GM10248 (cell line): ENCODE measurements around the gene PLK2.

Source experiments
- CTCF ChIA-PET: fragments of 300-600 bp; sonication (Branson Sonifier 250); formaldehyde crosslinking; extraction: SDS; loops from one replicate; lab custom pipeline; 2021; ENCODE audit warnings: antibody characterized with exemption; lab: Yijun Ruan, JAX
- POLR2A ChIA-PET: fragments of 350-650 bp; sonication (Branson Sonifier 250); formaldehyde crosslinking; extraction: SDS; loops from one replicate; lab custom pipeline; 2020; ENCODE audit warnings: antibody characterized with exemption; lab: Yijun Ruan, JAX
- DNase-seq: peaks from one replicate; pipeline ENCODE4 v3.0.0; 2012; ENCODE audit errors: extremely low spot score
- CTCF ChIP-seq: IDR thresholded peaks from 2 replicates; pipeline ENCODE4 v1.5.1; 2012; ENCODE audit warnings: mild to moderate bottlenecking, low read depth; ENCODE audit errors: extremely low read depth, missing control alignments, control extremely low read depth

Gene PLK2

DNA sequence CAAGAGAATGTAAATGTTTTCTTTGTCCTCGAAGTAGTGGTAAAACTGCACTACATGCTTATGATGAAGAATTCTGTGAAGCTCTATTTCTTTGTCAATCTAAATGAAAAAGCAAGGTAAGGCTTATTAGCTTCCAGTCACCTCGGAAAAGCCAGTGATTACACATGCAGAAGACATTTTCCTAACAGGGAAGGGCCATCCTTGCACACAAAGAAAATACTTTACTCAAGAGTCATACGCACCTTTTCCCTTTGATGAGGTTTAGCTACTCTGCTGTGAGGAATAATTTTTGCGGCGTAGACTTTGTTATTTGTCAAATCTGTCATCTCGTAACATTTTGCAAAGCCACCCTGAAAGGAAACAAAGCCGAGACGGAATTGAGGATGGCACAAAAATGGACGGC lies 1.1 kb downstream of the PLK2 start:
- ChIA-PET CTCF (interaction anchor here (1.0 to 7.5 kb wide), 7 partner anchors 15 to 1160 kb away, joined by 3 to 98 read pairs (median 3); no protein-coding TSS in a partner anchor), POLR2A (no interaction called here)
- no peak for DNase-seq
- no peak for TF ChIP-seq CTCF

DNA sequence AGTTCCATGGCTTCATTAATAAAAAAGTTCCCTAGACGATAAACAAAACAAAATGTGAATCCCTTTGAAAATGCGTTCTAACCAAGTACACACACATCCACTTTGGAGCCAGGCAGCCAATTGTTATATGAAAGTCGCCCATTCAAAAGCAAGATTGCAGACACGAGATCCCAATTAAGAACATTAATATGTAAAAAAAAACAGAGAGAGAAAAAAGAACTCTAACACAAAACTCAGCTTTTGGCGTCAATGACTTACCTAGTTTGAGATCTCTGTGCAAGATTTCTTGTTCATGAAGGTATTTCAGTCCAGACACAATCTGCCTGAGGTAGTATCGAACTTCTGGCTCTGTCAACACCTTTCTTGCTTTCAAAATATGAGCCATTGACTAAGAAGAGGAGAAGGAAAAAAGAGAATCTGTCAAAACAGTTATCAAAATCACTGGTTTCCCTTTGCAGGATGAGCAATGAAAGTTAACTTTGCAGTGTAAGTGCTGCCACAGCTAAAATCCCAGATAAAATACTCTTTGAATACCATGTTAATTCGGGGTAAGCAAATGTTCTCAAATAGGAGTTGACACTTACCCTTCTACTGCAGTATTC lies 1.6 kb downstream of the PLK2 start:
- TF ChIP-seq CTCF = no peak
- POLR2A ChIA-PET = no interaction called here
- no peak for DNase-seq
- CTCF ChIA-PET = interaction anchor here (1.2 to 7.5 kb wide), 6 partner anchors 15 to 1159 kb away, joined by 3 to 98 read pairs (median 4); no protein-coding TSS in a partner anchor

- CTCF ChIA-PET = interaction anchor here (1.3 to 2.1 kb wide), 2 partner anchors 20 to 1159 kb away, joined by 3 to 6 read pairs; no protein-coding TSS in a partner anchor
- POLR2A ChIA-PET = no interaction called here
- no peak for DNase-seq
- TF ChIP-seq CTCF = no peak
These were observed 2.8 kb downstream of the PLK2 start for GRCh38 chr5:58457050-58457449.

GRCh38 chr5:58456486-58456885 lies 3.4 kb downstream of the PLK2 start:
- no peak for DNase-seq
- TF ChIP-seq CTCF = no peak
- ChIA-PET CTCF (interaction anchor here (1.0 to 2.1 kb wide), 4 partner anchors 21 to 1158 kb away, joined by 3 to 6 read pairs (median 4); no protein-coding TSS in a partner anchor), POLR2A (no interaction called here)

GRCh38 chr5:58456026-58456425 lies 3.9 kb downstream of the PLK2 start:
- CTCF ChIA-PET = interaction anchor here (1.0 to 2.1 kb wide), 4 partner anchors 21 to 1158 kb away, joined by 3 to 6 read pairs (median 4); no protein-coding TSS in a partner anchor
- POLR2A ChIA-PET = no interaction called here
- no peak for DNase-seq
- TF ChIP-seq CTCF = no peak

DNA sequence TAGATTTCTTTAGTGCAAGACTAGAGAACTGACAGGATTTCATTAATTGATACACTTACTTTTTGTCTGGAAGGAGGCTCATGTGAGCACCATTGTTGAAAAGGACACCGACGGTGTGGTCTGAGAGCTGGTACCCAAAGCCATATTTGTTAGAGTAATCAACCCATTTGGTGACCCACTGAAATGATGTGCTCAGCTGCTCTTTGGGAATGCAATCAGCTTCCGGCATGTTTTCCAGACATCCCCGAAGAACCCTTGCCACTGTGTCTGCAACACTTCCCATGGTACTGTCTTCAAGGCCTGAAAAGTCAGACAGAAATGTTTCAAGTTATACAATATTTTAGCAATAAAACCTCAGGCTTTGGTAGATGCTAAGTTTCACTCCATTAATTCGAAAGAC lies 4.4 kb downstream of the PLK2 start:
- CTCF ChIA-PET = interaction anchor here (1.0 to 2.1 kb wide), 3 partner anchors 395 to 1157 kb away, joined by 3 to 6 read pairs (median 5); no protein-coding TSS in a partner anchor
- POLR2A ChIA-PET = no interaction called here
- no peak for TF ChIP-seq CTCF
- no peak for DNase-seq
